ENCODE measurements around the gene NFIA. TPM values are rescaled to one million over a fixed set of nuclear protein-coding genes. Genes with fewer than 3 reads are reported as not detected.

NFIA gene
- total and polyA plus RNA-seq, 2 donors (not counting 1 experiment from before 2014, with no cell fraction given), result 5.4 to 11.0 TPM

GRCh38 chr1:61171346-61171745, 89.0 kb downstream of the NFIA start:
- DNase-seq (ENCODE audit: low read depth in 2 of 2), result no peak
- Histone ChIP-seq H3K27me3 (ENCODE audit: control insufficient read depth, insufficient read depth, low read length) (no peaks in the 10 kb centered on the region), H3K9me3 (ENCODE audit: control insufficient read depth, insufficient read depth, low read depth, low read length) (no peaks in the 10 kb centered on the region), H2AFZ (ENCODE audit: low read length) (no peak overlapping the region), H3K4me1 (ENCODE audit: control insufficient read depth, extremely low read depth, insufficient read depth, low read length) (no peaks in the 10 kb centered on the region), H3K4me3 (replicated peaks in 1 of 4; ENCODE audit: control extremely low read depth in 1 of 4, insufficient read depth in 1 of 4, low read depth in 3 of 4, low read length in 4 of 4) (no peak overlapping the region), H3K27ac (ENCODE audit: insufficient read depth, low read length) (no peak overlapping the region), H3K9ac (ENCODE audit: insufficient read depth, low read length) (no peak overlapping the region), H4K20me1 (ENCODE audit: control insufficient read depth, extremely low read depth, insufficient read depth, low read length) (no peaks in the 10 kb centered on the region), H3K36me3 (ENCODE audit: control insufficient read depth, insufficient read depth, low read length) (no peaks in the 10 kb centered on the region), H3K4me2 (ENCODE audit: extremely low read depth, insufficient read depth, low read length) (no peak overlapping the region), H3K79me2 (ENCODE audit: control insufficient read depth, insufficient read depth, low read length) (no peaks in the 10 kb centered on the region)
- no peak for TF ChIP-seq EZH2 (IDR thresholded peaks at IDR 0.05; ENCODE audit: low read length, missing control alignments)
- TF ChIP-seq, protein P1, sequence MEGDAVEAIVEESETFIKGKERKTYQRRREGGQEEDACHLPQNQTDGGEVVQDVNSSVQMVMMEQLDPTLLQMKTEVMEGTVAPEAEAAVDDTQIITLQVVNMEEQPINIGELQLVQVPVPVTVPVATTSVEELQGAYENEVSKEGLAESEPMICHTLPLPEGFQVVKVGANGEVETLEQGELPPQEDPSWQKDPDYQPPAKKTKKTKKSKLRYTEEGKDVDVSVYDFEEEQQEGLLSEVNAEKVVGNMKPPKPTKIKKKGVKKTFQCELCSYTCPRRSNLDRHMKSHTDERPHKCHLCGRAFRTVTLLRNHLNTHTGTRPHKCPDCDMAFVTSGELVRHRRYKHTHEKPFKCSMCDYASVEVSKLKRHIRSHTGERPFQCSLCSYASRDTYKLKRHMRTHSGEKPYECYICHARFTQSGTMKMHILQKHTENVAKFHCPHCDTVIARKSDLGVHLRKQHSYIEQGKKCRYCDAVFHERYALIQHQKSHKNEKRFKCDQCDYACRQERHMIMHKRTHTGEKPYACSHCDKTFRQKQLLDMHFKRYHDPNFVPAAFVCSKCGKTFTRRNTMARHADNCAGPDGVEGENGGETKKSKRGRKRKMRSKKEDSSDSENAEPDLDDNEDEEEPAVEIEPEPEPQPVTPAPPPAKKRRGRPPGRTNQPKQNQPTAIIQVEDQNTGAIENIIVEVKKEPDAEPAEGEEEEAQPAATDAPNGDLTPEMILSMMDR (conservative IDR thresholded peaks at IDR 0.05 in 1 of 2, IDR thresholded peaks at IDR 0.05 in 1 of 2; ENCODE audit: low read depth in 1 of 2, low read length in 2 of 2), result no peak

GRCh38 chr1:61171974-61172373, 89.6 kb downstream of the NFIA start:
- Histone ChIP-seq H3K4me2 (ENCODE audit: extremely low read depth, insufficient read depth, low read length) (no peak overlapping the region), H3K27ac (ENCODE audit: insufficient read depth, low read length) (no peak overlapping the region), H3K9me3 (ENCODE audit: control insufficient read depth, insufficient read depth, low read depth, low read length) (no peaks in the 10 kb centered on the region), H3K4me3 (replicated peaks in 1 of 4; ENCODE audit: control extremely low read depth in 1 of 4, insufficient read depth in 1 of 4, low read depth in 3 of 4, low read length in 4 of 4) (no peak overlapping the region), H3K4me1 (ENCODE audit: control insufficient read depth, extremely low read depth, insufficient read depth, low read length) (no peaks in the 10 kb centered on the region), H3K36me3 (ENCODE audit: control insufficient read depth, insufficient read depth, low read length) (no peaks in the 10 kb centered on the region), H2AFZ (ENCODE audit: low read length) (no peak overlapping the region), H4K20me1 (ENCODE audit: control insufficient read depth, extremely low read depth, insufficient read depth, low read length) (no peaks in the 10 kb centered on the region), H3K27me3 (ENCODE audit: control insufficient read depth, insufficient read depth, low read length) (no peaks in the 10 kb centered on the region), H3K9ac (ENCODE audit: insufficient read depth, low read length) (no peak overlapping the region), H3K79me2 (ENCODE audit: control insufficient read depth, insufficient read depth, low read length) (no peaks in the 10 kb centered on the region)
- DNase-seq (ENCODE audit: low read depth in 2 of 2), result no peak
- TF ChIP-seq, protein P1 (conservative IDR thresholded peaks at IDR 0.05 in 1 of 2, IDR thresholded peaks at IDR 0.05 in 1 of 2; ENCODE audit: low read depth in 1 of 2, low read length in 2 of 2), result no peak
- no peak for TF ChIP-seq EZH2 (IDR thresholded peaks at IDR 0.05; ENCODE audit: low read length, missing control alignments)

GRCh38 chr1:61173118-61173517, 90.8 kb downstream of the NFIA start:
- Histone ChIP-seq H3K9me3 (ENCODE audit: control insufficient read depth, insufficient read depth, low read depth, low read length) (no peaks in the 10 kb centered on the region), H3K4me2 (ENCODE audit: extremely low read depth, insufficient read depth, low read length) (no peak overlapping the region), H3K27ac (ENCODE audit: insufficient read depth, low read length) (no peak overlapping the region), H3K4me3 (replicated peaks in 1 of 4; ENCODE audit: control extremely low read depth in 1 of 4, insufficient read depth in 1 of 4, low read depth in 3 of 4, low read length in 4 of 4) (no peak overlapping the region), H3K9ac (ENCODE audit: insufficient read depth, low read length) (no peak overlapping the region), H3K4me1 (ENCODE audit: control insufficient read depth, extremely low read depth, insufficient read depth, low read length) (no peaks in the 10 kb centered on the region), H3K79me2 (ENCODE audit: control insufficient read depth, insufficient read depth, low read length) (no peaks in the 10 kb centered on the region), H4K20me1 (ENCODE audit: control insufficient read depth, extremely low read depth, insufficient read depth, low read length) (no peaks in the 10 kb centered on the region), H3K36me3 (ENCODE audit: control insufficient read depth, insufficient read depth, low read length) (no peaks in the 10 kb centered on the region), H3K27me3 (ENCODE audit: control insufficient read depth, insufficient read depth, low read length) (no peaks in the 10 kb centered on the region), H2AFZ (ENCODE audit: low read length) (no peak overlapping the region)
- no peak for TF ChIP-seq EZH2 (IDR thresholded peaks at IDR 0.05; ENCODE audit: low read length, missing control alignments)
- TF ChIP-seq, protein P1 (conservative IDR thresholded peaks at IDR 0.05 in 1 of 2, IDR thresholded peaks at IDR 0.05 in 1 of 2; ENCODE audit: low read depth in 1 of 2, low read length in 2 of 2), result no peak
- no peak for DNase-seq (ENCODE audit: low read depth in 2 of 2)

All from fibroblast of lung (primary cell).